Ascending aorta (tissue), 2 donors: ENCODE results near the gene CEP192. TPM values are rescaled to one million over a fixed set of nuclear protein-coding genes. Genes with fewer than 3 reads are reported as not detected.

Source experiments
- DNase-seq, 2 donors: peaks; one replicate each; pipeline ENCODE4 v3.0.0-alpha.2; 2019; ENCODE audit warnings: low spot score in 2 of 2
- H3K27ac ChIP-seq, 2 donors: fragments of 200-600 bp; sonication (generic); one replicate each; pipeline ENCODE4 v1.5.1; 2016 to 2017; ENCODE audit warnings: mild to moderate bottlenecking in 1 of 2
- H3K27me3 ChIP-seq: fragments of 200-600 bp; sonication (generic); one replicate; pipeline ENCODE4 v1.5.1; 2017
- H3K36me3 ChIP-seq, 2 donors: fragments of 200-600 bp; sonication (generic); one replicate each; pipeline ENCODE4 v1.5.1; 2016
- H3K4me1 ChIP-seq, 2 donors: fragments of 200-600 bp; sonication (generic); one replicate each; pipeline ENCODE4 v1.5.1; 2016 to 2017; ENCODE audit warnings: mild to moderate bottlenecking in 1 of 2
- H3K4me3 ChIP-seq, 2 donors: fragments of 200-600 bp; sonication (generic); one replicate each; pipeline ENCODE4 v1.5.1; 2016 to 2017; ENCODE audit warnings: mild to moderate bottlenecking in 1 of 2
- H3K9me3 ChIP-seq, 2 donors: fragments of 200-600 bp; sonication (generic); one replicate each; pipeline ENCODE4 v1.5.1; 2016
- CTCF ChIP-seq, 3 experiments: fragments of 200-600 bp in 2 of 3; fragments of 450-650 bp in 1 of 3; sonication (generic) in 2 of 3; IDR thresholded peaks; one replicate each; pipeline ENCODE4 v1.5.1; 2016 to 2019; ENCODE audit warnings: antibody characterized with exemption in 3 of 3, mild to moderate bottlenecking in 1 of 3, moderate library complexity in 1 of 3
- intact Hi-C: fragments of 100-400 bp; cut with DNase I; formaldehyde crosslinking; loops from one replicate; pipeline ENCODE4 v1.15.1; 2023
- total RNA-seq: library from RNA; depleted of rRNA; stranded (reverse); fragments of >200 nt; gene quantifications from one replicate; pipeline ENCODE4 v1.1.0, GENCODE V29; 2016

The CEP192 gene
- total RNA-seq, 1 donor from 2014 or later = 3.1 TPM

- Histone ChIP-seq H3K9me3 (no peaks in the 10 kb centered on the region), H3K4me3 (no peak overlapping the region), H3K36me3 (peaks cover 21 to 62% of the 10 kb centered on the region in 2 donors), H3K27ac (no peak overlapping the region), H3K27me3 (no peaks in the 10 kb centered on the region), H3K4me1 (no peaks in the 10 kb centered on the region)
- no peak for DNase-seq
- no peak for TF ChIP-seq CTCF (IDR thresholded peaks at IDR 0.05)
- intact Hi-C loops = no loop called here
Observed at GRCh38 chr18:13108330-13108729, 117.2 kb downstream of the CEP192 start.

GRCh38 chr18:13110559-13110958 lies 119.4 kb downstream of the CEP192 start:
- no peak overlapping the region for H3K4me3 ChIP-seq
- H3K27me3 ChIP-seq = no peaks in the 10 kb centered on the region
- H3K4me1 ChIP-seq = no peaks in the 10 kb centered on the region
- DNase-seq = no peak
- peaks cover 5 to 45% of the 10 kb centered on the region in 2 donors for H3K36me3 ChIP-seq
- no peaks in the 10 kb centered on the region for H3K9me3 ChIP-seq
- intact Hi-C loops = loop anchor here (10.0 kb wide), 1 partner anchor 524 kb away; no protein-coding TSS in a partner anchor
- no peak for TF ChIP-seq CTCF (IDR thresholded peaks at IDR 0.05)
- no peak overlapping the region for H3K27ac ChIP-seq

GRCh38 chr18:13112982-13113381 lies 121.8 kb downstream of the CEP192 start:
- Histone ChIP-seq H3K4me1 (no peaks in the 10 kb centered on the region), H3K4me3 (no peak overlapping the region), H3K9me3 (no peaks in the 10 kb centered on the region), H3K27ac (no peak overlapping the region), H3K36me3 (peaks cover 17 to 31% of the 10 kb centered on the region in 2 donors), H3K27me3 (no peaks in the 10 kb centered on the region)
- DNase-seq = no peak
- peak in 1 of 3 experiments; percentile 33 for TF ChIP-seq CTCF (IDR thresholded peaks at IDR 0.05)
- intact Hi-C loops = loop anchor here (10.0 kb wide), 1 partner anchor 522 kb away; no protein-coding TSS in a partner anchor

GRCh38 chr18:13120255-13120654 lies 129.1 kb downstream of the CEP192 start:
- H3K4me1 ChIP-seq = no peaks in the 10 kb centered on the region
- no peak overlapping the region for H3K27ac ChIP-seq
- intact Hi-C loops = no loop called here
- no peaks in the 10 kb centered on the region for H3K9me3 ChIP-seq
- DNase-seq = no peak
- H3K27me3 ChIP-seq = no peaks in the 10 kb centered on the region
- H3K4me3 ChIP-seq = no peak overlapping the region
- no peak for TF ChIP-seq CTCF (IDR thresholded peaks at IDR 0.05)
- H3K36me3 ChIP-seq = peaks cover 18 to 27% of the 10 kb centered on the region in 2 donors

GRCh38 chr18:13120983-13121441 lies 129.8 kb downstream of the CEP192 start:
- no peak for DNase-seq
- Histone ChIP-seq H3K4me1 (no peaks in the 10 kb centered on the region), H3K27me3 (no peaks in the 10 kb centered on the region), H3K9me3 (no peaks in the 10 kb centered on the region), H3K4me3 (no peak overlapping the region), H3K36me3 (peaks cover 16 to 23% of the 10 kb centered on the region in 2 donors), H3K27ac (peak overlapping the region in 1 of 2 donors; percentile 28)
- TF ChIP-seq CTCF (IDR thresholded peaks at IDR 0.05) = no peak
- intact Hi-C loops = no loop called here

GRCh38 chr18:13124411-13124810 lies 133.2 kb downstream of the CEP192 start:
- H3K4me3 ChIP-seq = no peak overlapping the region

More at GRCh38 chr18:13124411-13124810, 133.2 kb downstream of the CEP192 start:
- no peaks in the 10 kb centered on the region for H3K4me1 ChIP-seq
- no peak for DNase-seq
- no peaks in the 10 kb centered on the region for H3K27me3 ChIP-seq
- no peak for TF ChIP-seq CTCF (IDR thresholded peaks at IDR 0.05)
- intact Hi-C loops = no loop called here
- H3K36me3 ChIP-seq = peaks cover 0 to 10% of the 10 kb centered on the region in 2 donors
- H3K9me3 ChIP-seq = no peaks in the 10 kb centered on the region
- no peak overlapping the region for H3K27ac ChIP-seq
